Activated CD4-positive, alpha-beta memory T cell treated with anti-CD3 and anti-CD28 coated beads, Interleukin-2, amount 10 ng/mL, durations not matched to agents 7 days and 5 days (primary cell): ENCODE data around the gene TM9SF1. TPM values are rescaled to one million over a fixed set of nuclear protein-coding genes. Genes with fewer than 3 reads are reported as not detected.
"Not testable (repeated sequence)": the region's sequence is repeated elsewhere in the genome, so short reads cannot be mapped to it uniquely, and the experiment has no call there.

Source experiments
- CTCF ChIA-PET: fragments of 350-600 bp; sonication (Branson Sonifier 250); formaldehyde crosslinking; loops from one replicate; lab custom pipeline; 2021; ENCODE audit warnings: antibody characterized with exemption, inconsistent platforms; lab: Charles Lee
- POLR2A ChIA-PET: fragments of 350-600 bp; sonication (Branson Sonifier 250); formaldehyde crosslinking; loops from one replicate; lab custom pipeline; 2021; ENCODE audit warnings: antibody characterized with exemption; lab: Charles Lee
- DNase-seq: peaks from one replicate; pipeline ENCODE4 v3.0.0-alpha.2; 2020
- H3K27ac Mint-ChIP-seq: one replicate; pipeline ENCODE4 v1.8.0; 2021; ENCODE audit warnings: mild to moderate bottlenecking, mixed read lengths
- H3K27me3 Mint-ChIP-seq: one replicate; pipeline ENCODE4 v1.8.0; 2021; ENCODE audit warnings: mixed read lengths
- H3K36me3 Mint-ChIP-seq: one replicate; pipeline ENCODE4 v1.8.0; 2021; ENCODE audit warnings: low read depth, mixed read lengths
- H3K4me1 Mint-ChIP-seq: one replicate; pipeline ENCODE4 v1.8.0; 2021; ENCODE audit warnings: mixed read lengths
- H3K4me3 Mint-ChIP-seq: one replicate; pipeline ENCODE4 v1.8.0; 2021; ENCODE audit warnings: mild to moderate bottlenecking, mixed read lengths
- H3K9me3 Mint-ChIP-seq: one replicate; pipeline ENCODE4 v1.8.0; 2021; ENCODE audit warnings: mixed read lengths
- total RNA-seq, 2 experiments: library from RNA; stranded (reverse); gene quantifications; one replicate each; pipeline ENCODE4 v1.2.3, GENCODE V29; 2021

TM9SF1 gene
- total RNA-seq, 2 experiments from 2014 or later = 30.8 to 35.1 TPM

- H3K27me3 Mint-ChIP-seq = no peaks in the 10 kb centered on the region
- H3K4me1 Mint-ChIP-seq = peaks cover 35% of the 10 kb centered on the region
- H3K9me3 Mint-ChIP-seq = no peaks in the 10 kb centered on the region
- no peak overlapping the region for H3K4me3 Mint-ChIP-seq
- H3K36me3 Mint-ChIP-seq = peaks cover 19% of the 10 kb centered on the region
- no peak for DNase-seq
- H3K27ac Mint-ChIP-seq = no peak overlapping the region
- ChIA-PET CTCF (interaction anchor here (0.6 to 2.4 kb wide), 11 partner anchors 9 to 398 kb away, joined by 3 to 11 read pairs (median 5); partner anchors contain the start of genes CIDEB, IRF9, LTB4R and TINF2), POLR2A (interaction anchor here (1.2 to 1.3 kb wide), 2 partner anchors 14 to 22 kb away, joined by 3 to 5 read pairs; partner anchors contain the start of gene GMPR2)
Observed at GRCh38 chr14:24219080-24219479, 23.8 kb upstream of the TM9SF1 start.

GRCh38 chr14:24216876-24217275 is 21.6 kb upstream of the TM9SF1 start:
- peaks cover 32% of the 10 kb centered on the region for H3K36me3 Mint-ChIP-seq

DNA sequence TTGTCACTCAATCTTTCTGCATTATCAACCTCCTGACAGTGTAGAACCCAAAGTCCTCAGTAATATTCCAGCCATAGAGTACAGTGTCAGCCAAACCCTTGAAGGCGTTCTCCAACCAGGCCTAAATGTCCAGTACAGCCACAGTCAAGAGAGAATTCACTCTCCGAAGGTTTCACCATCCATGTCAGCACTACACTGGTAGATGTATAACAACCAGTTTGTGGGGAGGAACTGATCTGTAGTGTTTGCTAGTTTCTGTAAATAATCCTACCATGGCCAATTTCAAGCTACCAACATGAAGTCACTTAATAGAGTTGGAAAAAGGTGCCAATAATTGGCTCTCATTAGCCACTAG is 21.1 kb upstream of the TM9SF1 start:
- no peak for DNase-seq
- ChIA-PET CTCF (interaction anchor here (1.0 to 3.4 kb wide), 22 partner anchors 9 to 220 kb away, joined by 3 to 33 read pairs (median 8); partner anchors contain the start of genes CIDEB, DCAF11, IPO4 and IRF9), POLR2A (interaction anchor here (0.7 to 14.0 kb wide), 29 partner anchors 8 to 216 kb away, joined by 3 to 186 read pairs (median 5); partner anchors contain the start of genes CARMIL3, CIDEB, DCAF11 and DHRS1)
- no peaks in the 10 kb centered on the region for H3K27me3 Mint-ChIP-seq
- H3K36me3 Mint-ChIP-seq = peaks cover 37% of the 10 kb centered on the region
- H3K4me3 Mint-ChIP-seq = peak overlapping the region; percentile 88
- peaks cover 58% of the 10 kb centered on the region for H3K4me1 Mint-ChIP-seq
- H3K9me3 Mint-ChIP-seq = no peaks in the 10 kb centered on the region
- H3K27ac Mint-ChIP-seq = peak overlapping the region; percentile 95

More at GRCh38 chr14:24216876-24217275, 21.6 kb upstream of the TM9SF1 start:
- Mint-ChIP-seq H3K4me1 (peaks cover 52% of the 10 kb centered on the region), H3K27ac (peak overlapping the region; percentile 95)
- not testable (repeated sequence) for H3K4me3 Mint-ChIP-seq, H3K27me3 Mint-ChIP-seq, H3K9me3 Mint-ChIP-seq, DNase-seq
- ChIA-PET POLR2A (interaction anchor here (0.8 to 14.0 kb wide), 7 partner anchors 19 to 95 kb away, joined by 3 to 186 read pairs (median 22); partner anchors contain the start of genes GMPR2, IRF9, NEDD8 and TINF2), CTCF (interaction anchor here (1.3 to 3.4 kb wide), 8 partner anchors 9 to 215 kb away, joined by 3 to 19 read pairs (median 12); partner anchors contain the start of genes CIDEB and RABGGTA)

DNA sequence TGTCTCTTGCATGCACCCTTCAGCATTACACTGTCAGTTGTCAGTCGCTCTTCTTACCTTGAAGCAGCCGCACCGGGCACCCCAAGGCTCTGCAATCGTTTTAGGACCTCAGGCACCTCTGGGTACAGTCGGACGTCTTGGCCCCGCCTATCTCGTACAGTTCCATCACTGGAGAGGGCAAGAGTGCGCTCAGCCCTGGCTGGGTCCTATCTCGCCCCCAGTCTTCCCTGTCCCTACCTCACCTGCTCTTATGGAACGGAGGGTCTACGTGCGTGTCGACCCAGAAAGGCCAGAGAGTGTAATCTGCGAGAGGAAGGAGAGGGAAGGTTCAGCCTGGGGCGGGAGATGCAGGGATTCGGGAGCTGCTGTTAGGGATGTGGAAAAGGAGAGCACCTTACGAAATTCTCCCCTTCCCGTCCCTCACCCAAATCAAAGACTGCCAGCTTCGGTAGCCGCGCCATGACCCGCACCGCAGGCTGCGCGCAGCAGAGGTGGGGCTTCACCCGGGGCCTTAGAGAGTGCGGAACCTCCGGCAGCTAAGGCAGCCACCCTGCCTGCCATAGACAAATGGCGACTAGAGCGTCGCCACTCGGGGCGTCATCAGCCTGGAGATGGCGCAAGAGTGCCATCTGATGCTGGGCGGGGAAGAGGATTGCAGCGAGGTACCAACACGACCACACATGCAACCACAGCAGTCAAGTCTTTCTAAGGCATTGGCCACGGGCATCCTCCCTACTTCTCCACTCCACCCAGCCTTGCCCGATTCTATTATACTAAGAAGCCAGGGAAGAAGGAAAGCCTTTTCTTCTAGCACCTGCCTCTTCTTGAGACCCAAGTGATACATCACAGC is 20.5 kb upstream of the TM9SF1 start, which contains the start of gene MDP1:
Gene MDP1 (minus strand): TSS at position 572 of the 850 bp plus-strand sequence. CDS start 111 bp downstream, at position 461.
- Mint-ChIP-seq H3K4me1 (peaks cover 64% of the 10 kb centered on the region), H3K27me3 (no peaks in the 10 kb centered on the region)
- CTCF ChIA-PET = interaction anchor here (0.6 to 3.4 kb wide), 29 partner anchors 10 to 221 kb away, joined by 3 to 33 read pairs (median 5); partner anchors contain the start of genes CIDEB, DCAF11, EMC9 and IPO4

DNA sequence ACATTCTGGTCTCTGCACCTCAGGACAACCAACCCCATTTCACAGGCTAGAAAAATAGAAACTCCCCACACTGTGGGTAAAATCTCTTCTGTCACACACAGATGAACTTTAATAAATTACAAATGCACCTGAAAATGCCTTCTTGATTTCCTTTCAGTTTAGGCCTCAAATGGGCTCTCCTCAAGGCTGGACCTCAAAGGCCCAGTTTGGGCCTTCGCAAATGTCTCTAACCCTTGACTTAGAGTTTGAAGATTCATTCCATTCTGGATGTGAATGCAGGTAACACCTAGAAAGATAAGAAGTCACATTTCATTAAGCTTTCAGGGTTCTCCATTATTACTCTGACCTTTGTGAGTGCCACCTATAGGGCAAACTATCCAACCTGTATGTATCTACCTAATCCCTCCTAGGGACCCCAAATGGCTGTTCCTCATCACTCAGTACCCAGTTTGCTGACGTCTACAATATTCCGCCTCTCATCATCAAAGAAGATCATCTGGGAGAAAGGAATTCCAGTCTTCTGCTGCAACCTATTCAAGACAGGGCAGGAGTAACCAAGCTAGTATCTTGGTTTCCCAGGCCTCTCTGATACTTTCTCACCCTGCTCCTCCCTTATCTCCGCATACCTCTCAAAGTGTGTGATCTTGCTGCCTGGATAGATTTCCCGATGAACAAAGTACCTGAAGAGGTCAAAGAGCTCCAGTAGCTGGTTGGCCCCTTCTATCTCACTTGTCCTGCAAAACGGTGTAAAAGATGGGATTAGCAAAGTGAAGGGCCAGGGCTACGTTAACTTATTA is 18.8 kb upstream of the TM9SF1 start:
- Mint-ChIP-seq H3K4me3 (peak overlapping the region; percentile 90), H3K9me3 (no peaks in the 10 kb centered on the region), H3K27ac (peak overlapping the region; percentile 95), H3K4me1 (peaks cover 71% of the 10 kb centered on the region), H3K27me3 (no peaks in the 10 kb centered on the region), H3K36me3 (peaks cover 54% of the 10 kb centered on the region)
- ChIA-PET CTCF (interaction anchor here (0.6 to 4.2 kb wide), 22 partner anchors 8 to 217 kb away, joined by 3 to 28 read pairs (median 5); partner anchors contain the start of genes CBLN3, CIDEB, EMC9 and IPO4), POLR2A (interaction anchor here (0.6 to 14.0 kb wide), 40 partner anchors 8 to 217 kb away, joined by 3 to 186 read pairs (median 7); partner anchors contain the start of genes CBLN3, CIDEB, DCAF11 and DHRS1)
- no peak for DNase-seq

More for the DNA sequence above, 20.5 kb upstream of the TM9SF1 start, which contains the start of gene MDP1:
- Mint-ChIP-seq H3K27ac (peak within 1 kb of the TSS; percentile 95), H3K4me3 (peak within 1 kb of the TSS; percentile 88), H3K9me3 (no peaks in the 10 kb centered on the region), H3K36me3 (peaks cover 41% of the 10 kb centered on the region)
- POLR2A ChIA-PET = interaction anchor here (0.7 to 14.0 kb wide), 29 partner anchors 8 to 217 kb away, joined by 3 to 186 read pairs (median 5); partner anchors contain the start of genes CARMIL3, CIDEB, DCAF11 and DHRS1
- peak; percentile 92 for DNase-seq

GRCh38 chr14:24212924-24213865 is 18.0 kb upstream of the TM9SF1 start, which contains the start of gene CHMP4A:
Gene CHMP4A, minus strand, starts transcription at chr14:24213488. Its CDS starts 49 bp downstream, at chr14:24213439.
- H3K9me3 Mint-ChIP-seq = no peaks in the 10 kb centered on the region
- peak; percentile 98 for DNase-seq
- H3K27me3 Mint-ChIP-seq = no peaks in the 10 kb centered on the region
- ChIA-PET CTCF (interaction anchor here (0.8 to 4.2 kb wide), 20 partner anchors 9 to 218 kb away, joined by 3 to 28 read pairs (median 4); partner anchors contain the start of genes CBLN3, CIDEB, EMC9 and IPO4), POLR2A (interaction anchor here (0.6 to 14.0 kb wide), 42 partner anchors 9 to 218 kb away, joined by 3 to 186 read pairs (median 7); partner anchors contain the start of genes CBLN3, CIDEB, DCAF11 and DHRS1)
- peak within 1 kb of the TSS; percentile 95 for H3K27ac Mint-ChIP-seq
- H3K36me3 Mint-ChIP-seq = peaks cover 56% of the 10 kb centered on the region
- peak within 1 kb of the TSS; percentile 90 for H3K4me3 Mint-ChIP-seq
- peaks cover 67% of the 10 kb centered on the region for H3K4me1 Mint-ChIP-seq

DNA sequence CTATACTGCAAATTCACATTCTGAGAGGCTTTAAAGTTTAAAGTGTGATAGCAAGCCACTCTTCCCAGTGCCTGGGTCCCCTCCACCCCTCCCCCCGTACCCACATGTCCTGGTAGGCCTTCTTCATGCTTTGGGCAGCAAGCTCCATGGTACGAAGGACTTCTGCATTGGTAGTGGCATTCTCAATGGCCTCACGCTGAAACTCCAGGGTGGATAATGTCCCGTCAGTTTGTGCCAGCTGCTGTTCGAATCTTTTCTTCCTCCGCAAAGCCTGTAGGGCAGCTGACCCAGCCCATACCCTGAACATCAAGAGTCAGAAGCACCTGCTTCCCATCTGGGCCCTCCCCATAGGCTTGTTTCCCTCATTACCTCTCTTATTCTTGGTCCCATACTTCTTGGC is 16.1 kb upstream of the TM9SF1 start:
- peak overlapping the region; percentile 90 for H3K4me3 Mint-ChIP-seq
- peak overlapping the region; percentile 95 for H3K27ac Mint-ChIP-seq
- H3K9me3 Mint-ChIP-seq = no peaks in the 10 kb centered on the region
- H3K4me1 Mint-ChIP-seq = peaks cover 62% of the 10 kb centered on the region
- ChIA-PET POLR2A (interaction anchor here (1.2 to 14.0 kb wide), 6 partner anchors 16 to 71 kb away, joined by 3 to 186 read pairs (median 15); partner anchors contain the start of genes EMC9, GMPR2, IPO4 and IRF9), CTCF (interaction anchor here (1.4 to 4.2 kb wide), 4 partner anchors 31 to 122 kb away, joined by 3 to 28 read pairs (median 10); partner anchors contain the start of genes CIDEB, PSME2 and TINF2)
- no peak for DNase-seq
- H3K27me3 Mint-ChIP-seq = no peaks in the 10 kb centered on the region
- peaks cover 66% of the 10 kb centered on the region for H3K36me3 Mint-ChIP-seq

GRCh38 chr14:24207625-24208024 is 12.4 kb upstream of the TM9SF1 start:
- POLR2A ChIA-PET = interaction anchor here (0.6 to 14.0 kb wide), 4 partner anchors 8 to 128 kb away, joined by 3 to 186 read pairs (median 4); partner anchors contain the start of genes IRF9, MDP1 and TM9SF1
- H3K9me3 Mint-ChIP-seq = peaks cover 6% of the 10 kb centered on the region
- H3K4me3 Mint-ChIP-seq = no peak overlapping the region
- H3K27me3 Mint-ChIP-seq = no peaks in the 10 kb centered on the region
- DNase-seq = no peak
- H3K4me1 Mint-ChIP-seq = peaks cover 33% of the 10 kb centered on the region
- H3K27ac Mint-ChIP-seq = no peak overlapping the region
- peaks cover 85% of the 10 kb centered on the region for H3K36me3 Mint-ChIP-seq
- CTCF ChIA-PET = interaction anchor here (1.4 kb wide), 1 partner anchor 11 kb away, joined by 5 read pairs; no protein-coding TSS in a partner anchor

- no peak for DNase-seq
- Mint-ChIP-seq H3K36me3 (peaks cover 87% of the 10 kb centered on the region), H3K9me3 (peaks cover 8% of the 10 kb centered on the region), H3K27me3 (no peaks in the 10 kb centered on the region), H3K4me3 (no peak overlapping the region), H3K4me1 (peaks cover 29% of the 10 kb centered on the region), H3K27ac (no peak overlapping the region)
- ChIA-PET CTCF (interaction anchor here (1.4 kb wide), 1 partner anchor 11 kb away, joined by 5 read pairs; no protein-coding TSS in a partner anchor), POLR2A (interaction anchor here (0.6 to 14.0 kb wide), 4 partner anchors 9 to 127 kb away, joined by 3 to 186 read pairs (median 4); partner anchors contain the start of genes IRF9, MDP1 and TM9SF1)
Observed at GRCh38 chr14:24207104-24207551, 11.9 kb upstream of the TM9SF1 start.
